Mesodermal cell (in vitro differentiated cells): ENCODE data around the gene NR1D1.

Experiments
- H3K27ac ChIP-seq: 2 replicates; pipeline ENCODE4 v1.7.0; 2013; ENCODE audit warnings: mild to moderate bottlenecking, low read depth, low read length, moderate library complexity; ENCODE audit not compliant: severe bottlenecking
- H3K36me3 ChIP-seq: 2 replicates; pipeline ENCODE4 v1.7.1; 2013; ENCODE audit warnings: mild to moderate bottlenecking, low read length, moderate library complexity; ENCODE audit not compliant: control insufficient read depth, insufficient read depth
- H3K4me1 ChIP-seq: one replicate; pipeline ENCODE4 v1.7.1; 2013; ENCODE audit warnings: mild to moderate bottlenecking, low read length; ENCODE audit not compliant: insufficient read depth, control insufficient read depth, poor library complexity, severe bottlenecking
- H3K4me3 ChIP-seq: 2 replicates; pipeline ENCODE4 v1.7.0; 2013; ENCODE audit warnings: low read length, control low read depth, mild to moderate bottlenecking; ENCODE audit not compliant: insufficient read depth, poor library complexity, severe bottlenecking; ENCODE audit errors: extremely low read depth
- H3K9me3 ChIP-seq: 2 replicates; pipeline ENCODE4 v1.7.1; 2013; ENCODE audit warnings: mild to moderate bottlenecking, low read length, moderate library complexity; ENCODE audit not compliant: control insufficient read depth
- WGBS, 2 experiments: methylation state at CpG; one replicate each; pipeline ENCODE4 v1.1.5; 2013; ENCODE audit warnings: missing lambda C conversion rate in 2 of 2; ENCODE audit not compliant: insufficient coverage in 2 of 2; 5-methylcytosine and 5-hydroxymethylcytosine counted together

The NR1D1 gene

DNA sequence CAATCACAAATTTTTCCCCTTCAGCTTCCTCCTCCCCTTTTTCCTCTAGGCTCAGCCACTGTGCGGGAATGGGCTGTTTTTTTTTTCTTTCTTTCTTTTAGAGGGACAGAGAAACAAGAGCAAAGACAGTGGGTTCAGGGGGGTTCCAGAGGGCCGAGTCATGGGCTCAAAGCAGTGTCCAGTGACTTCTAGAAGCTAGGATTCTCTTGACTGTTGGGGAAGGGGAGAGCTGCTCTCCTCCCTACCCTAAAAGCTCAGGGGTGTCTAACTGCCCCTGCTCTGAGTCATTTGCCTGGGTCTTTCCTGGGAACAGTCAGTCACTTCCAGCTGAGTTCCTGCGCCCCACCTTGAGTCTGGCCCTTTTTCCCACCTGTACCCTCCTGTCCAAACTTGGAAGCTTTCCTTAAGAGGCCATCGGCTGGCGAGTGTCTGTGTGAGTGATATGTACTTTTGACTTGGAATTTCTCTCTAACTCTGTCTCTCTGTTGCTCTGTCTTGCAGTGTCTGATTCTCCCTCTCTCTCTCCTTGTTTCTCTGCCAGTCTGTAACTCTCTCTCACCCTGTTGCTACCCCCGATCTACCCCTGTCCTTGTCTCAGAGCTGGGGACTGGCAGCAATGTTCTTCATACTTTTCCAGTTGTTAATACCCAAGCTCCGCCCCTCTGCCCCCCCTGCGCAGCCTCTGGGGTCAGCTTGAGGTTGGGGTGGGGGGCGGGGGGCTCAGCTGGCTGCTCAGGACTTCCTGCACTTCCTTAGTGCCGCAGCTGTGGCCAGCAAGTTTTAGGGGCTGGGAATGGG lies 35.2 kb downstream of the NR1D1 start:
- H3K9me3 ChIP-seq: no peaks in the 10 kb centered on the region
- peak overlapping the region; percentile 9 for H3K4me3 ChIP-seq
- H3K27ac ChIP-seq: peak overlapping the region; percentile 50
- WGBS, 2 experiments: 47% methylated on average over 2 of the region's 10 CpGs; no CpG with 5 or more reads in 1 of the 2 experiments
- H3K4me1 ChIP-seq: peaks cover 38% of the 10 kb centered on the region
- H3K36me3 ChIP-seq: no peaks in the 10 kb centered on the region

DNA sequence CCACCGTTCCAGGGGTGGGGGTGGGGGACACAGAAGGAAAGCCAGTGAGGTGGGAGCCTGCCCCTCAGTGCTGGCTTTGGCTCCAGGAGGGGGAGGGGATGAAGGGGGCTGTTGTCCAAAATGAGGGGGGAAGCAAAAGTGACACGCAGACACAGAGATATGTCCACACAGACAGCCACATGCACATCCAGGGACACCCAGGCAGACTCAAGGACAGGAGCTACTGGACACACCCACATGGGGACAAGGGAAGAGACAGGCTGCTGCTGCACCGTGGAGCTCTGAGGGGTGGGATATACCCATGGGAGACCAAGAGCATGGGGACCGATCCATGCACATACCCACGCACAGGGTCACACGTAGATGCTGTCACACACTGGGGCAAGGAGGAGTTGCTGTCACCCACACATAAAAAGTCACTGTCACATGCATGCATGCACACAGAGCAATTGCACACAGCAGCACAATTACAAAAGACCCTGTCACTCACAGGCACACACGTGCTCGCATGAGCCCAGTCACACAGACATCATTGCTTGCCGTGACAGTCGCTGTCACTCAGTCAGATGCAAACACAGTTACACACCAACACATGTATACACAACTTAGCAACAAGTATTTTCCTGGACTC lies 36.4 kb downstream of the NR1D1 start:
- Histone ChIP-seq H3K4me1 (peaks cover 27% of the 10 kb centered on the region), H3K9me3 (no peaks in the 10 kb centered on the region), H3K36me3 (no peaks in the 10 kb centered on the region), H3K27ac (no peak overlapping the region), H3K4me3 (peak overlapping the region; percentile 83)
- 53 to 71% methylated on average over 5 to 8 of the region's 10 CpGs for WGBS, 2 experiments

DNA sequence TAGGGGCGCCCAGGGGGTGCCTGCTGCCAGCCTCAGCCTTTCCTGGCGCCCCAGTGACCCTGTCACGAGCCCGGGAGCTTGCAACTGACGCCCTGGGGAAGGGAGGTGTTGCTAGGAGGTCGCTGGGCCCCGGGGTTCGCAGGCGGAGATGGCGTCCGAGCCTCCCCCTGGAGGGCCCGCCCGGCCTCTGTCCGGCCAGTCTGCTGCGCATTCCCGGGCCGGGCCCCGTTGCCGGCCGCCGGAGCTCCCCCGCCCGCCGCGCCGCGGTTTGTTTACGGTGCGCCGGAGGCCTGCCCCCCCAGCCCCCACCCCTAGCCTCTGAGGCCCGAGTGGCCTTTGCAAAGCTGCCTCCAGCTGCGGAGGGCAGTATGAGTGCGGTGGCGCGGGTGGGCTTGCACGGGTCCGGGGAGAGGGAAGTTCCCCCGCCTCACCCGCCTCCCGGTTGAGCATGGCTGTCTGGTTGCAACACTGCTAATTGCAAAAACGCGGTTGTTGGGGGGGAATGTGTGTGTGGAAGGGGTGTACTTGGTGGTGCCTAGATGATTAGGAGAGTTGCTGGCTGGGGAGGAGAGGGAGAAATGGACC lies 37.1 kb downstream of the NR1D1 start:
- H3K36me3 ChIP-seq: no peaks in the 10 kb centered on the region
- 0 to 1% methylated on average over 28 to 34 of the region's 42 CpGs for WGBS, 2 experiments
- peak overlapping the region; percentile 83 for H3K4me3 ChIP-seq
- H3K27ac ChIP-seq: peak overlapping the region; percentile 29
- H3K9me3 ChIP-seq: no peaks in the 10 kb centered on the region
- H3K4me1 ChIP-seq: peaks cover 19% of the 10 kb centered on the region

DNA sequence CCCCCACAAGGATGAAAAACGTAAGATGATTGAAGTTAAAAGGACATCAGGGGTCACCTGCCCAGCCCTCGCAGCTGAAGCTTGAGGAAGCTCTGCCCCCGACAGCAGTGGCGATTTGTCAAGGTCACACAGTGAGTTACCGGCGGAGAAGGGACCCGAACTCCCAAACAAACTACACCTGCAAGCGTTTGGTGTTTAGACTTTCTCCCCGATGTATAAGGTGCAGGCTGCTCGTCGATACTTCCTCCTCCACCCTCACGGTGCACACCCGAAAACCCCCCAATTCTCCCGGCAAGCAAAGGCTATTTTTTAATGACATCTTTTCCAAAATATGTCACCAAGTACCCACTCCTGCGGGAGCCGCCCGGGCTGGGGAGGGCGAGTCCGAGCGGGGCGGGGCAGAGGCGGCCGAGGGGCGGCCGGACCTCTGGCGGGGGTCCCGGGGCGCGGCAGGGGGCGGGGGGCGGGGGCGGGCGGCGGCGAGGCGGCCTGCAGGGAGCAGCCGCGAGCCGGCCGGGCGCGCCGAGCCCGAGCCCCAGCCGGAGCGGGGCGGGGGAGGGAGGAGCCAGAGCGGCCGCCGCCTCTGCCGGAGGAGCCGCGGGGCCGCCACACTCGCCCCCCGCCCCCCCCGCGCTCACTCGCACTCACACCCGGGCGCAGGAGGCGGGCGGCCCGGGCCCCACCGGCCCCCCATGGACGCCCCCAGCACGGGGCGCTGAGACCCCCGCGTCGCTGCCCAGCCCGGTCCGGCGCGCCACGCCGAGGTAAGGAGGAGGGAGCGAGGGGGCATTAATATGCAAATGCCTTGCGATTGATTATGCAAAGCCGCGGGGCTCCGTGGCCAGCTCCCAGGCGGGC lies 37.8 kb downstream of the NR1D1 start, which contains the start of gene THRA:
THRA (plus strand) TSS at position 637 of the 858 bp plus-strand sequence. CDS start 11,524 bp downstream, outside the sequence.
- WGBS, 2 experiments: 4 to 6% methylated on average over 29 of the region's 83 CpGs
- Histone ChIP-seq H3K36me3 (no peaks in the 10 kb centered on the region), H3K9me3 (no peaks in the 10 kb centered on the region), H3K4me3 (peak within 1 kb of the TSS; percentile 83), H3K27ac (peak within 1 kb of the TSS; percentile 29), H3K4me1 (peaks cover 18% of the 10 kb centered on the region)

DNA sequence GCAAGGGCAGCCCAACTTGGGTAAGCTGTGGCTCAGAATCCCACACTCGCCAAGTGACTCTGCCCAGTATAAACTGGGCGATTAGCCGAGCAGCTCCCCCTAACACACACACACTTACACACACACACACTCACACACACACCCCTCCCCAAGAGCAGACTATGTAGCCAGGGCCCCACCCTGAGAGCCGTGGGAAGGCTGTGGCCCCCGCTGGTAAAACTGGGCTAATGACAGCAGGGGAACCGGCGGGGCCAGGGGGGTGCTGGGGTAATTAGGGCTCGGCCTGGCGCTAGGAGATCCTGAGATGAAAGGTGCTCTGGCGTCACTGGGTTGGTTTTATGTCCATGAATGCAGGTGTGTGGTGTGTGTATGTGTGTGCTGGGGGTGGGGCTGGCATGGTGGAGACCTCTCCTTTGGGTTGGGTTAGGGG lies 38.8 kb downstream of the NR1D1 start:
- Histone ChIP-seq H3K4me1 (peaks cover 18% of the 10 kb centered on the region), H3K36me3 (no peaks in the 10 kb centered on the region), H3K27ac (no peak overlapping the region), H3K9me3 (no peaks in the 10 kb centered on the region), H3K4me3 (no peak overlapping the region)
- WGBS, 2 experiments: 81 to 94% methylated on average over 3 to 9 of the region's 10 CpGs

DNA sequence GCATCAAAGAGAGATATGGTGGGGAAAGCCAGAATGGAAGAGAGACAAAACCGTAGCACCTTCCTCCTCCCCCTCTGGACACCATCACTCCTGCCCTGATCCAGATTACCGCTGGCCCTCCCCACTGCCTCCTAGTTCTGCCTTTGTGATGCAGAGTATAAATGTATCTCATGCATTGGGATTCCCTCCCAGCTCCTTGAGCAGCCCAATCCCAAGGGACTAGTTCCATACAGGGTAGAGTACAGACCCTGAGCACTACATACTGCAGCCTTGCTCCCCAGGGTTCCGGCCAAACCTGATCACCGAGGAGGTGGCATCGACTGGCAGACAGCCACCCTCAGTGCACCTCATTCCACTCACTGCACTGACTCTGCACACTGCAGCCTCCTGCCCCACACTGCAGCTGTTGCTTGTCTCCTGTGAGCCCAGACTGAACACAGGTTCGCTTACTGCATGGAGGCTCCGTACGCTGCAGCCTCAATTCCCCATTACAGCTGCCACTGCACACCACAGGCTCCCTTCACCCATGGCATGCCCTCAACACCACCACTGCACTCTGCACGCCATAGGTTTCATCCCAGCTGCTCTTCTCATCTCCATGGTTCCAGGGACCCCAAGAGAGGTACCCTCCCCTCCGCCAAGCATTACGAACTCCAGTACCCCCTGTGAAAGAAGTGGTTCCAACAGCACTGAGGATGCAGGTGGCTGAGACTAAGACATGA lies 39.3 kb downstream of the NR1D1 start:
- Histone ChIP-seq H3K4me1 (peaks cover 18% of the 10 kb centered on the region), H3K4me3 (no peak overlapping the region)
- WGBS, 2 experiments: 82 to 97% methylated on average over 5 to 7 of the region's 11 CpGs

DNA sequence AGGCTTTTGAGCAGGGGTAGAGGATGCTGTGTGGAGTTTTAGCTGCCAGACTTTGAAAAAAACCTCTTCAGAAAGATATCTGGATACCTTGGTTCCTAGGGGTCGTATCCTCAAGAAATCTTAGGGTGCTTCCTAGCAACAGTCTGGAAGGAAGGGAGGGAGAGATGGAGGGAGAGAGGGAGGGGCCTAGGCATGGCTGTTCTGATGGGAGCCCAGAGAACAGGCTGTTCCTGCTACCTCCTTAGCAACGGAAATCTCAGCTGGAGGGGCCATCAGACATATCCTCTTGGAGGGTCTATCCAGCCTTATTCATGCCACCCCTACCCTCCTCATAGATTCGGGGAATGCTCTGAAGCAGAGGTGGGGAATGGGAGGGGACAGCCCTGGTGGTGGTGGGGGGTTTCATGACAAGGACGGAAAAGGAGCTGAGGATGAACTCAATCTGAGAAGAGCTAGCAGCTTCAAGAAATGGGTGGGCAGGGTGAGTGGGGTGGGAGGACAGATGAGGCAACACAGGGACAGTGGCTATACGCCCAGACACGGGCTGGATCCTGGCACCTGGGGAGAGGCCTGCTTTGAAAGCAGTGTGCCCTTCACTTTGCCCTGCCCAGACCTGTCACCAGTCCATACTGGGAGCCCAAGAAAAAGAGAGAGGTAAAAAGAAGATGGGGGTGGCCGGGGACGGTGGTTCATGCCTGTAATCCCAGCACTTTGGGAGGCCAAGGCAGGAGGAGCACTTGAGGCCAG lies 40.5 kb downstream of the NR1D1 start:
- 81 to 96% methylated on average over 4 of the region's 8 CpGs for WGBS, 2 experiments

More for the DNA sequence above, 39.3 kb downstream of the NR1D1 start:
- no peaks in the 10 kb centered on the region for H3K9me3 ChIP-seq
- no peaks in the 10 kb centered on the region for H3K36me3 ChIP-seq
- H3K27ac ChIP-seq: no peak overlapping the region

DNA sequence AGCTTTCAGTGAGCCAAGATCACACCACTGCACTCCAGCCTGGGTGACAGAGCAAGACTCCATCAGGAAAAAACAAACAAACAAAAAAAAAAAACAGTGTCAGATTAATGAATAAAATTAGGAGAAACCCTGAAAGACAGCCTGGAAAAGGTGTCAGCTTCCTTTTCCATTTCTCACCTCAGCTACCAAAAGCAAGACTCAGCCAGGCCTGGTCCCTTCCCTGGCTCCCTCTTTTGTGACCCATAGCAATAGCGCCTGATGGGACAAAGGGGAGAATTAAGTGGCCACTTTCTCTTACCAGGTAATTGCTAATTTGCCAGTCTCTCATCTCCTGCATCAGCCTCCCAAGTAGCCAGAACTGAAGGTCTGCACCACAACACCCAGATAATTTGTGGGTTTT lies 41.5 kb downstream of the NR1D1 start:
- no peaks in the 10 kb centered on the region for H3K36me3 ChIP-seq
- H3K4me3 ChIP-seq: no peak overlapping the region
- H3K4me1 ChIP-seq: peaks cover 4% of the 10 kb centered on the region
- WGBS, 2 experiments: 88% methylated on average over 1 of the region's 1 CpG; no CpG with 5 or more reads in 1 of the 2 experiments
- H3K9me3 ChIP-seq: no peaks in the 10 kb centered on the region
- no peak overlapping the region for H3K27ac ChIP-seq

More for the DNA sequence above, 40.5 kb downstream of the NR1D1 start:
- Histone ChIP-seq H3K9me3 (no peaks in the 10 kb centered on the region), H3K4me1 (peaks cover 8% of the 10 kb centered on the region), H3K36me3 (no peaks in the 10 kb centered on the region), H3K4me3 (no peak overlapping the region), H3K27ac (no peak overlapping the region)

DNA sequence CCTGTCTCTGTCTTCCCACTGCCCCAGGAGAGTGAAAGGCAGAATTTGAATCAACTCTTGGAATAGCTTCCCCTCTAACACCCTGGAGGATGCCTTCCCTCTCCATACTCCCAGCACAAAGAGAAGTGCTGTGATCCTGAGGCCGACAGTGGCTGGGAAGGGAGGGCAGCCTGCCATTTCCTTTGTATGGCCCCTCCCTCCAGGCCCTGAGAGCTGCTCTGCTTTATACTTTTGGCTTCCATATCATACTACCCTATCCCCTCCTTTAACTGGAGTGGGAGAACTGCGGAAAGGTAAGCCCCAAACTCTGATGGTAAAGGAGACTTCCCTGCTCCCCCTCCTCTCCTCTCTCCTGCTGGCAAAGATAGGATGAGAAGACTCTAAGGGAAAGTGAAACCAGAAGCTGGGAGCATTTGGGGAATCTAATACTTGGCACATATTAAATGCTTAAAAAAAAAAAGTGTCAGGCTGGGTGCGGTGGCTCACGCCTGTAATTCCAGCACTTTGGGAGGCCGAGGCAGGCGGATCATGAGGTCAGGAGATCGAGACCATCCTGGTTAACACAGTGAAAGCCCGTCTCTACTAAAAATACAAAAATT lies 42.1 kb downstream of the NR1D1 start:
- WGBS, 2 experiments: 95 to 96% methylated on average over 6 of the region's 8 CpGs
- Histone ChIP-seq H3K9me3 (no peaks in the 10 kb centered on the region), H3K27ac (no peak overlapping the region), H3K36me3 (peaks cover 2% of the 10 kb centered on the region), H3K4me1 (no peaks in the 10 kb centered on the region), H3K4me3 (no peak overlapping the region)
